ENCODE results near the gene ZNF580. TPM values are rescaled to one million over a fixed set of nuclear protein-coding genes. Genes with fewer than 3 reads are reported as not detected.
A peak's percentile ranks its signal among the peaks of the same experiment; 100 is the strongest.

The ZNF580 gene
- total RNA-seq, 4 donors from 2014 or later = 8.8 to 19.1 (median 12.9) TPM

DNA sequence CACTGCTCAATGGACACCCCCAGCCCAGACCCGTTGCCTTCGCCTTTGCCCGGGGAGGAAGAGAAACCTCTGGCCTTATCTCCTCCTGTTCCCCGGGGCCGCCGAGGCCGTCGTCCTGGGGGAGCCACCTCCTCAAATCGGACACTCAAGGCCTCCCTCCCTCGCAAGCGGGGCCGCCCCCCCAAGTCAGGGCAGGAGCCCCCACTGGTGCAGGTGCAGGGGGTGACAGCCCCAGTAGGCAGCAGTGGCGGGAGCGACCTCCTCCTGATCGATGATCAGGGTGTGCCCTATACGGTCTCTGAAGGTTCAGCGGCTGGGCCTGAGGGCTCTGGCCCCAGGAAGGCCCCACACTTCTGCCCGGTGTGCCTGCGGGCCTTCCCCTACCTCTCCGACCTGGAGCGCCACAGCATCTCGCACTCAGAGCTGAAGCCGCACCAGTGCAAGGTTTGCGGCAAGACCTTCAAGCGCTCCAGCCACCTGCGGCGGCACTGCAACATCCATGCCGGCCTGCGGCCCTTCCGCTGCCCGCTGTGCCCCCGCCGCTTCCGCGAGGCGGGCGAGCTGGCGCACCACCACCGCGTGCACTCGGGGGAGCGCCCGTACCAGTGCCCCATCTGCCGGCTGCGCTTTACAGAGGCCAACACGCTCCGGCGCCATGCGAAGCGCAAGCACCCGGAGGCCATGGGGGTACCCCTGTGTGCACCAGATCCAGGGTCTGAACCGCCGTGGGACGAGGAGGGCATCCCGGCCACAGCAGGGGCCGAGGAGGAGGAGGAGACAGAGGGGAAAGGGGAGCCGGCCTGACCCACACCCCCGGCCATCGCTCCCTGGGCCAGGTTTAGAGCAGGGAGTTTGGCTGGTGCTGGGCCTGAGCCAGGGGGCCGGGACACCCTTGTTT is 38.4 kb upstream of the ZNF580 start:
- peak overlapping the region; percentile 96 to 99 (median 98) for H3K27ac ChIP-seq

DNA sequence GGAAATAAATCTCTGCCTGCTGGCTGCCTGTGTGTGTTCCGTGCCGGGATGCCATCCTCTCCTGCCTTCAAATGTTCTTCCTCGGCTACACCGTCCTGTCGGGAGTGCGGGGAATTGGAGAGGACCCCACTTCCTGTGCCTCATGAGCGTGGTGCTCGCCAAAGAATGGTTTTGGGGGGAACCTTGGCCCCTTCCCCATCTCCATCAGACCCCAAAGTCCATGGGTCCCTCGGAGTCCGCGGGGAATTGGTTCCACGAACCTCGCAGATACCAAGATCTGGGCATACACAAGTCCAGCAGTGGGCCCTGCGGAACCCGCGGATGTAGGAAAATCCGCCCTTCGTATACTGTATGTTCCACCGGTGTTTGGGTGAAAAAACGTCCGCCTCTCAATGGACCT is 37.7 kb upstream of the ZNF580 start:
- no peak for DNase-seq
- Histone ChIP-seq H3K36me3 (peaks cover 0 to 17% (median 7%) of the 10 kb centered on the region in 3 donors), H3K27ac (no peak overlapping the region), H3K27me3 (no peaks in the 10 kb centered on the region), H3K4me3 (no peak overlapping the region), H3K9me3 (no peaks in the 10 kb centered on the region), H3K4me1 (peaks cover 32 to 84% (median 40%) of the 10 kb centered on the region in 3 donors)
- 80 to 92% methylated on average over 8 to 11 of the region's 21 CpGs for WGBS, 2 donors
- intact Hi-C loops (cut with DNase I) = no loop called here
- no peak for TF ChIP-seq POLR2A (IDR thresholded peaks at IDR 0.05)
- TF ChIP-seq, protein P1, sequence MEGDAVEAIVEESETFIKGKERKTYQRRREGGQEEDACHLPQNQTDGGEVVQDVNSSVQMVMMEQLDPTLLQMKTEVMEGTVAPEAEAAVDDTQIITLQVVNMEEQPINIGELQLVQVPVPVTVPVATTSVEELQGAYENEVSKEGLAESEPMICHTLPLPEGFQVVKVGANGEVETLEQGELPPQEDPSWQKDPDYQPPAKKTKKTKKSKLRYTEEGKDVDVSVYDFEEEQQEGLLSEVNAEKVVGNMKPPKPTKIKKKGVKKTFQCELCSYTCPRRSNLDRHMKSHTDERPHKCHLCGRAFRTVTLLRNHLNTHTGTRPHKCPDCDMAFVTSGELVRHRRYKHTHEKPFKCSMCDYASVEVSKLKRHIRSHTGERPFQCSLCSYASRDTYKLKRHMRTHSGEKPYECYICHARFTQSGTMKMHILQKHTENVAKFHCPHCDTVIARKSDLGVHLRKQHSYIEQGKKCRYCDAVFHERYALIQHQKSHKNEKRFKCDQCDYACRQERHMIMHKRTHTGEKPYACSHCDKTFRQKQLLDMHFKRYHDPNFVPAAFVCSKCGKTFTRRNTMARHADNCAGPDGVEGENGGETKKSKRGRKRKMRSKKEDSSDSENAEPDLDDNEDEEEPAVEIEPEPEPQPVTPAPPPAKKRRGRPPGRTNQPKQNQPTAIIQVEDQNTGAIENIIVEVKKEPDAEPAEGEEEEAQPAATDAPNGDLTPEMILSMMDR (IDR thresholded peaks at IDR 0.05) = no peak

More for the DNA sequence above, 38.4 kb upstream of the ZNF580 start:
- Histone ChIP-seq H3K27me3 (no peaks in the 10 kb centered on the region), H3K9me3 (no peaks in the 10 kb centered on the region), H3K4me3 (no peak overlapping the region), H3K4me1 (peaks cover 32 to 79% (median 40%) of the 10 kb centered on the region in 3 donors), H3K36me3 (peaks cover 0 to 24% (median 7%) of the 10 kb centered on the region in 3 donors)
- 93 to 94% methylated on average over 6 of the region's 60 CpGs for WGBS, 2 donors
- intact Hi-C loops (cut with DNase I) = no loop called here
- no peak for DNase-seq
- TF ChIP-seq POLR2A (IDR thresholded peaks at IDR 0.05) = no peak
- TF ChIP-seq, protein P1 (IDR thresholded peaks at IDR 0.05) = no peak

DNA sequence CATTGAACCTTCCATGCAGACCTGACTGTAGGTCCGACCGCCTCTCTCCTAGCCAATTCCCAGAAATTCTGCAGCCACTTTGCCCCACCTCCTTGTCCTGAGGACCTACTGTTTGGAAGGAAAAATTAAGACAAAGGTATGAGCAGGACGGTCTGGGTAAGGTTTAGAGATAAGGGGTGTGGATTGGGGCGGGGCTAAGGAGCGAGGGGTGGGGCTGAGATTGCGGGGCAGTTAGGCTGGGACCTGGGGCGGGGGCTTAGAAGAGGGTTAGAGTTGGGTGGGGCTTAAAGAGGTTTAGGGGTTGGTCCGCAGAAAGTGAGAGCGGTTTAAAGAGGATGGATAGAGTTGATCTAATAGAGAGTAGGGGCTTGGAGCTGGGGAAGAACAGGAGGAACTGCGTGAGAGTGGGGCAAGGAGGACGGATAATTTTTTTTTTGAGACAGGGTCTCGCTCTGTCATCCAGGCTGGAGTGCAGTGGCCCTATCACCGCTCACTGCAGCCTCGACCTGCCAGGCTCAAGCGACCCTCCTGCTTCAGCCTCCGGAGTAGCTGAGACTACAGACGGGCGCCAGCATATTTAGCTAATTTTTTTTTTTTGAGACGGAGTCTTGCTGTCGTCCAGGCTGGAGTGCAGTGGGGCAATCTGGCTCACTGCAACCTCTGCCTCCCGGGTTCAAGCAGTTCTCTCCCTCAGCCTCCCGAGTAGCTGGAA is 37.1 kb upstream of the ZNF580 start:
- Histone ChIP-seq H3K4me3 (no peak overlapping the region), H3K27me3 (no peaks in the 10 kb centered on the region), H3K9me3 (no peaks in the 10 kb centered on the region), H3K27ac (peak overlapping the region; percentile 96 to 97 (median 97)), H3K4me1 (peaks cover 32 to 77% (median 37%) of the 10 kb centered on the region in 3 donors), H3K36me3 (peaks cover 0 to 21% (median 9%) of the 10 kb centered on the region in 3 donors)
- intact Hi-C loops (cut with DNase I) = no loop called here
- no peak for DNase-seq
- TF ChIP-seq POLR2A (IDR thresholded peaks at IDR 0.05) = no peak
- TF ChIP-seq, protein P1 (IDR thresholded peaks at IDR 0.05) = no peak
- 75 to 85% methylated on average over 18 to 22 of the region's 22 CpGs for WGBS, 2 donors

DNA sequence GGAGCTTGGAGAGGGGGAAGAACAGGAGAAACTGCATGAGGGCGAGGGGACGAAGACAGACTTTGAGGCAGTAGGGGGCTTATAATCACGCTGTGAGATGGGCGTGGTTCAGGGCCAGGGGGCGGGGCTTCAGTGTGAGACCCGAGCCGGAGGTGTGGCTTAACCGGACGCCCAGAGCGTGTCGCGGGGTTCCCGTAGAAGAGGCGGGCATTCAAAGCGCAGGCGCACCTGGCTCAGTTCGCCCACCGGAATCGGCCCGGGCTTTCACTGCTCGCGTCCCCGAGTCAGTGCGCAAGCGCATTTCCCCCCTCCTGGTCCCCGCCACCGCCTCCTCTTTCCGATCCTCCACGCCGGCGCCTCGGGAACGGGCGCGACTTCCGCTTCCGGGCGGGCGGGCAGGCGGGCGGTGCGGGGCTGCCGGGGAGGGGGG is 35.6 kb upstream of the ZNF580 start:
- WGBS, 2 donors = 1 to 3% methylated on average over 11 to 24 of the region's 43 CpGs
- Histone ChIP-seq H3K27ac (peak overlapping the region; percentile 96 to 97 (median 97)), H3K4me1 (peaks cover 32 to 73% (median 37%) of the 10 kb centered on the region in 3 donors), H3K9me3 (no peaks in the 10 kb centered on the region), H3K36me3 (peaks cover 0 to 36% (median 11%) of the 10 kb centered on the region in 3 donors), H3K4me3 (peak overlapping the region; percentile 77 to 86 (median 82)), H3K27me3 (no peaks in the 10 kb centered on the region)
- intact Hi-C loops (cut with DNase I) = no loop called here
- peak; percentile 81 for DNase-seq
- TF ChIP-seq POLR2A (IDR thresholded peaks at IDR 0.05) = peak in 2 of 4 donors; percentile 5 to 15
- TF ChIP-seq, protein P1 (IDR thresholded peaks at IDR 0.05) = no peak

Data from esophagus squamous epithelium (tissue), 5 donors.